ENCODE measurements around the gene SVEP1. TPM values are rescaled to one million over a fixed set of nuclear protein-coding genes. Genes with fewer than 3 reads are reported as not detected.
"Not testable (repeated sequence)": the region's sequence is repeated elsewhere in the genome, so short reads cannot be mapped to it uniquely, and the experiment has no call there.

Gene SVEP1
- total and polyA plus RNA-seq, 10 donors, result 0.98 to 44.9 (median 25.8) TPM

GRCh38 chr9:110364451-110364850 lies 215.1 kb downstream of the SVEP1 start:
- TF ChIP-seq POLR2AphosphoS5 (IDR thresholded peaks at IDR 0.05) (no peak), CTCF (IDR thresholded peaks at IDR 0.05 in 8 of 11, conservative IDR thresholded peaks at IDR 0.05 in 3 of 11) (no peak), POLR2A (IDR thresholded peaks at IDR 0.05) (no peak)
- 75 to 91% (median 81%) methylated on average over 2 of the region's 2 CpGs for WGBS, 5 donors

GRCh38 chr9:110358992-110359391 lies 220.5 kb downstream of the SVEP1 start:
- H3K27me3 ChIP-seq (replicated peaks in 1 of 7); intact Hi-C loops (cut with DNase I; ENCODE audit: low total_unique reads); H3K27ac ChIP-seq; H3K36me3 ChIP-seq; H3K4me1 ChIP-seq; H3K4me3 ChIP-seq; DNase-seq; H3K9me3 ChIP-seq: not testable (repeated sequence)
- WGBS, 5 donors, result 82 to 93% methylated on average over 1 to 2 of the region's 2 CpGs; no CpG with 5 or more reads in 3 of the 5 donors

More at GRCh38 chr9:110364451-110364850, 215.1 kb downstream of the SVEP1 start:
- no peak for DNase-seq
- H3K27ac ChIP-seq, result no peak overlapping the region
- no peak overlapping the region for H3K4me3 ChIP-seq
- intact Hi-C loops (cut with DNase I; ENCODE audit: low total_unique reads), result no loop called here
- H3K36me3 ChIP-seq, result no peaks in the 10 kb centered on the region
- no peaks in the 10 kb centered on the region for H3K9me3 ChIP-seq
- peaks cover 0 to 8% (median 0%) of the 10 kb centered on the region in 7 donors for H3K27me3 ChIP-seq (replicated peaks in 1 of 7)
- H3K4me1 ChIP-seq, result no peaks in the 10 kb centered on the region

GRCh38 chr9:110357505-110357904 lies 222.0 kb downstream of the SVEP1 start:
- no peak overlapping the region for H3K4me3 ChIP-seq
- H3K4me1 ChIP-seq, result no peaks in the 10 kb centered on the region
- intact Hi-C loops (cut with DNase I; ENCODE audit: low total_unique reads), result no loop called here
- WGBS, 5 donors, result 63 to 82% (median 76%) methylated on average over 2 of the region's 2 CpGs
- H3K9me3 ChIP-seq, result no peaks in the 10 kb centered on the region
- no peak for DNase-seq
- no peak overlapping the region for H3K27ac ChIP-seq
- TF ChIP-seq POLR2A (IDR thresholded peaks at IDR 0.05), result no peak
- TF ChIP-seq CTCF (IDR thresholded peaks at IDR 0.05 in 8 of 11, conservative IDR thresholded peaks at IDR 0.05 in 3 of 11), result no peak
- TF ChIP-seq POLR2AphosphoS5 (IDR thresholded peaks at IDR 0.05), result no peak
- no peaks in the 10 kb centered on the region for H3K27me3 ChIP-seq (replicated peaks in 1 of 7)
- no peaks in the 10 kb centered on the region for H3K36me3 ChIP-seq

GRCh38 chr9:110356639-110357395 lies 222.7 kb downstream of the SVEP1 start:
- Histone ChIP-seq H3K36me3 (no peaks in the 10 kb centered on the region), H3K4me3 (no peak overlapping the region), H3K27ac (peak overlapping the region in 2 of 8 donors; percentile 26 to 63), H3K4me1 (no peaks in the 10 kb centered on the region), H3K27me3 (replicated peaks in 1 of 7) (no peaks in the 10 kb centered on the region), H3K9me3 (no peaks in the 10 kb centered on the region)
- DNase-seq, result no peak
- 74 to 85% (median 76%) methylated on average over 4 of the region's 4 CpGs for WGBS, 5 donors
- intact Hi-C loops (cut with DNase I; ENCODE audit: low total_unique reads), result no loop called here
- TF ChIP-seq CTCF (IDR thresholded peaks at IDR 0.05 in 8 of 11, conservative IDR thresholded peaks at IDR 0.05 in 3 of 11) (no peak), POLR2A (IDR thresholded peaks at IDR 0.05) (no peak), POLR2AphosphoS5 (IDR thresholded peaks at IDR 0.05) (no peak)
